Measurements from ENCODE around the gene RAB4A.

DNA sequence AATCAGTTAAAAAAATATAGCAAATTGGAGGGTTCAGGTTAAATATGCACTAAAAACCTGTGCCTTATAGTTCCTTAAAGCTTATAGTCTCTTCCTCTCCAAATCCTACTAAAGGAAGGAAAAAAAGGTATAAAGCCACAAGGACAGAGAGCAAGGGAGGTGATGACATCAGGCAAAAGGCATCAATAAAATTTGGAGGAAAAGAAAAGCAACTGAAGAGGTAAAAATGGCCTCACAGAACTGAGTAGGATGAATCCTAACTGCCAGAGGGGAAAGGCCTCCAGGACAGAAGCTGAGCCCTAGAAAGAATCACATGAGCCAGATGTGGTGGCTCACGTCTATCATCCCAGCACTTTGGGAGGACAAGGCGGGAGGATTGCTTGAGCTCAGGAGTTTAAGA is 63.8 kb downstream of the RAB4A start:
- TF ChIP-seq, protein P1, sequence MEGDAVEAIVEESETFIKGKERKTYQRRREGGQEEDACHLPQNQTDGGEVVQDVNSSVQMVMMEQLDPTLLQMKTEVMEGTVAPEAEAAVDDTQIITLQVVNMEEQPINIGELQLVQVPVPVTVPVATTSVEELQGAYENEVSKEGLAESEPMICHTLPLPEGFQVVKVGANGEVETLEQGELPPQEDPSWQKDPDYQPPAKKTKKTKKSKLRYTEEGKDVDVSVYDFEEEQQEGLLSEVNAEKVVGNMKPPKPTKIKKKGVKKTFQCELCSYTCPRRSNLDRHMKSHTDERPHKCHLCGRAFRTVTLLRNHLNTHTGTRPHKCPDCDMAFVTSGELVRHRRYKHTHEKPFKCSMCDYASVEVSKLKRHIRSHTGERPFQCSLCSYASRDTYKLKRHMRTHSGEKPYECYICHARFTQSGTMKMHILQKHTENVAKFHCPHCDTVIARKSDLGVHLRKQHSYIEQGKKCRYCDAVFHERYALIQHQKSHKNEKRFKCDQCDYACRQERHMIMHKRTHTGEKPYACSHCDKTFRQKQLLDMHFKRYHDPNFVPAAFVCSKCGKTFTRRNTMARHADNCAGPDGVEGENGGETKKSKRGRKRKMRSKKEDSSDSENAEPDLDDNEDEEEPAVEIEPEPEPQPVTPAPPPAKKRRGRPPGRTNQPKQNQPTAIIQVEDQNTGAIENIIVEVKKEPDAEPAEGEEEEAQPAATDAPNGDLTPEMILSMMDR (IDR thresholded peaks at IDR 0.05), result no peak
- no peak for TF ChIP-seq POLR2A (IDR thresholded peaks at IDR 0.05)

Data from esophagus squamous epithelium (tissue), 4 donors.